Measurements from ENCODE around the gene PTOV1.

DNA sequence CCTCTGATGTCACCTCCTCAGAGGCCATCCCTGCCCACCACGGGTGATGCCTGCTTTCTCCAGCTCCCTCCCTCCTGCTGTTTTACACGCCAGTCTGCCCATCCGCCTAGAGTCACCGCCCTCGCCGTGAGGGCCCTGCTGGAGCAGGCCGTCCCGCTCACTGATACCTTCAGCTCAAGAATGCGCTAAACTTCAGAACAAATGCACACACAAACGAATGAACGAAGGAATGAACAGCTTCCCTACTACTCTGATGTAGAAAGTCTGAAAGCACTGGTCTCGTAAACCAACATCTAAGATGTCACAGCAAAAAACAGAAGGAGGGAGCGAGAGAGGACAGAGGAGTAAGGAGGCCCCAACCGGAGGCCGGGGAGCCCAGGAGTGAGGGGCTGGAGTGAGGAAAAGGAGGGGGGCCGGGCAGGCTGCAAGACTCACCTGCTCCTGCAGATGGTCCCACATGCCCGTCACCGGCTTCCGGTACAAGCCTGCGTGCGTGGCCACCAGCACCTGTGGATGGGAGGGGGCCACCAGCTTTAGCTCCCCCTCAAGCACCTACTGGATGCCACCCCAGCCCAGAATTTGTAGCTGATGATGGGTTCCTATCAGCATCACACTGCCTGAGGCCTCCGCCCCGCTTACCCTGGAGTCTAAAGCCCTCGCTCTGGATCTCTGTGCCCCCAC is 12.4 kb downstream of the PTOV1 start:
- no peak for TF ChIP-seq SRSF9 (IDR thresholded peaks at IDR 0.05; ENCODE audit: borderline replicate concordance, insufficient read depth, low read depth, low read length, poor library complexity, severe bottlenecking)
- TF ChIP-seq, protein P1, sequence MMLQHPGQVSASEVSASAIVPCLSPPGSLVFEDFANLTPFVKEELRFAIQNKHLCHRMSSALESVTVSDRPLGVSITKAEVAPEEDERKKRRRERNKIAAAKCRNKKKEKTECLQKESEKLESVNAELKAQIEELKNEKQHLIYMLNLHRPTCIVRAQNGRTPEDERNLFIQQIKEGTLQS (CRISPR knock-in tag; IDR thresholded peaks at IDR 0.05): no peak
- no peak for TF ChIP-seq ZNF580 (CRISPR knock-in tag; IDR thresholded peaks at IDR 0.05; ENCODE audit: borderline replicate concordance, low read depth)
- no peak for TF ChIP-seq ZNF441 (CRISPR knock-in tag; IDR thresholded peaks at IDR 0.05; ENCODE audit: borderline replicate concordance)
- no peak for TF ChIP-seq POLR2AphosphoS5 (IDR thresholded peaks at IDR 0.05; ENCODE audit: low read depth, low read length)
- TF ChIP-seq, protein P2, sequence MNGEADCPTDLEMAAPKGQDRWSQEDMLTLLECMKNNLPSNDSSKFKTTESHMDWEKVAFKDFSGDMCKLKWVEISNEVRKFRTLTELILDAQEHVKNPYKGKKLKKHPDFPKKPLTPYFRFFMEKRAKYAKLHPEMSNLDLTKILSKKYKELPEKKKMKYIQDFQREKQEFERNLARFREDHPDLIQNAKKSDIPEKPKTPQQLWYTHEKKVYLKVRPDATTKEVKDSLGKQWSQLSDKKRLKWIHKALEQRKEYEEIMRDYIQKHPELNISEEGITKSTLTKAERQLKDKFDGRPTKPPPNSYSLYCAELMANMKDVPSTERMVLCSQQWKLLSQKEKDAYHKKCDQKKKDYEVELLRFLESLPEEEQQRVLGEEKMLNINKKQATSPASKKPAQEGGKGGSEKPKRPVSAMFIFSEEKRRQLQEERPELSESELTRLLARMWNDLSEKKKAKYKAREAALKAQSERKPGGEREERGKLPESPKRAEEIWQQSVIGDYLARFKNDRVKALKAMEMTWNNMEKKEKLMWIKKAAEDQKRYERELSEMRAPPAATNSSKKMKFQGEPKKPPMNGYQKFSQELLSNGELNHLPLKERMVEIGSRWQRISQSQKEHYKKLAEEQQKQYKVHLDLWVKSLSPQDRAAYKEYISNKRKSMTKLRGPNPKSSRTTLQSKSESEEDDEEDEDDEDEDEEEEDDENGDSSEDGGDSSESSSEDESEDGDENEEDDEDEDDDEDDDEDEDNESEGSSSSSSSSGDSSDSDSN (CRISPR knock-in tag; IDR thresholded peaks at IDR 0.05): no peak
- no peak for TF ChIP-seq REPIN1 (CRISPR knock-in tag; IDR thresholded peaks at IDR 0.05; ENCODE audit: borderline replicate concordance, low read depth)
- TF ChIP-seq TRIM24 (CRISPR knock-in tag; IDR thresholded peaks at IDR 0.05): no peak

Measured in HepG2 (cell line).